K562 (cell line): ENCODE measurements around the gene CACNA2D2. TPM values are rescaled to one million over a fixed set of nuclear protein-coding genes. Genes with fewer than 3 reads are reported as not detected.

Experiments used
- ATF1 ChIP-seq, 2 experiments: fragments of 450-650 bp in 1 of 2; IDR thresholded peaks; 2 replicates each; pipeline ENCODE4 v1.6.1; 2016; ENCODE audit warnings: missing compliant biosample characterization in 1 of 2, missing genetic modification characterization in 1 of 2
- ATF2 ChIP-seq: sonication (generic); formaldehyde crosslinking; IDR thresholded peaks from 2 replicates; pipeline ENCODE4 v1.8.1; 2022; ENCODE audit warnings: missing genetic modification reagents
- CEBPG ChIP-seq, 3 experiments: fragments of 200-800 bp in 1 of 3; sonication (Bioruptor generic) in 1 of 3; sonication (generic) in 1 of 3; formaldehyde crosslinking in 1 of 3; IDR thresholded peaks in 2 of 3; conservative IDR thresholded peaks in 1 of 3; 2 replicates each; pipeline versions ENCODE4 v1.6.1 to v1.8.0; 2016 to 2022; ENCODE audit warnings: missing compliant biosample characterization in 2 of 3, missing genetic modification characterization in 2 of 3, mild to moderate bottlenecking in 1 of 3, missing genetic modification reagents in 1 of 3
- DLX4 ChIP-seq: fragments of 250-450 bp; sonication (Bioruptor Pico); IDR thresholded peaks from 2 replicates; pipeline ENCODE4 v1.6.1; 2021; ENCODE audit warnings: mild to moderate bottlenecking
- EZH2 ChIP-seq: IDR thresholded peaks from 2 replicates; pipeline ENCODE4 v1.6.1; 2012; ENCODE audit warnings: low read depth, mild to moderate bottlenecking, inconsistent platforms, low read length, borderline replicate concordance
- PHF21A ChIP-seq: fragments of 450-650 bp; IDR thresholded peaks from 2 replicates; pipeline ENCODE4 v1.6.1; 2017; ENCODE audit warnings: low read depth, borderline replicate concordance
- SMARCA4 ChIP-seq: fragments of 450-650 bp; IDR thresholded peaks from 2 replicates; pipeline ENCODE4 v1.6.1; 2016
- ZKSCAN3 ChIP-seq: fragments of 250-450 bp; sonication (Bioruptor Pico); IDR thresholded peaks from 2 replicates; pipeline ENCODE4 v1.4.0; 2020
- ZNF232 ChIP-seq: sonication (generic); formaldehyde crosslinking; IDR thresholded peaks from 2 replicates; pipeline ENCODE4 v1.8.0; 2022; ENCODE audit warnings: mild to moderate bottlenecking, missing genetic modification reagents
- ZSCAN32 ChIP-seq: fragments of 450-650 bp; formaldehyde crosslinking; IDR thresholded peaks from 2 replicates; pipeline ENCODE4 v1.4.0; 2020; ENCODE audit warnings: mild to moderate bottlenecking, moderate library complexity
- polyA plus RNA-seq, 8 experiments: library from polyadenylated mRNA; depleted of rRNA in 4 of 8; stranded (reverse) in 5 of 8; unstranded in 3 of 8; fragments of >200 nt; fragmentation: Nextera tagmentation in 2 of 8; fragmentation: Illumina TruSeq in 1 of 8; extraction: Ambion mirVana in 2 of 8; extraction: Trizol in 1 of 8; gene quantifications; 2 replicates each; pipeline versions ENCODE4 v1.2.1 to v1.2.3, GENCODE V29; 2011 to 2014; ENCODE audit warnings: inconsistent platforms in 1 of 8, missing spikeins in 1 of 8
- total RNA-seq, 7 experiments: library from RNA; depleted of rRNA in 6 of 7; stranded (reverse); fragments of >200 nt in 6 of 7; fragmentation: Illumina TruSeq in 2 of 7; extraction: Trizol in 2 of 7; gene quantifications; 2 replicates each; pipeline versions ENCODE4 v1.2.1 to v1.2.3, GENCODE V29; 2011 to 2021; ENCODE audit warnings: low replicate concordance in 1 of 7
- TF ChIP-seq, protein P1 (sequence below), 2 experiments: fragments of 450-650 bp in 1 of 2; sonication (generic) in 1 of 2; formaldehyde crosslinking; conservative IDR thresholded peaks; 2 replicates each; pipeline versions ENCODE4 v1.4.0 to v1.8.1; 2020 to 2022; ENCODE audit warnings: mild to moderate bottlenecking in 1 of 2, missing genetic modification reagents in 1 of 2
- TF ChIP-seq, protein P2 (sequence below): fragments of 450-650 bp; IDR thresholded peaks from 2 replicates; pipeline ENCODE4 v1.6.1; 2016; ENCODE audit warnings: mild to moderate bottlenecking, moderate library complexity

CACNA2D2 gene
- total and polyA plus RNA-seq, 9 of the 15 experiments (the other 6 are each of a cell fraction or from before 2014, with no cell fraction given): 0.11 to 0.58 (median 0.36) TPM; not detected in 2

- TF ChIP-seq, protein P1, sequence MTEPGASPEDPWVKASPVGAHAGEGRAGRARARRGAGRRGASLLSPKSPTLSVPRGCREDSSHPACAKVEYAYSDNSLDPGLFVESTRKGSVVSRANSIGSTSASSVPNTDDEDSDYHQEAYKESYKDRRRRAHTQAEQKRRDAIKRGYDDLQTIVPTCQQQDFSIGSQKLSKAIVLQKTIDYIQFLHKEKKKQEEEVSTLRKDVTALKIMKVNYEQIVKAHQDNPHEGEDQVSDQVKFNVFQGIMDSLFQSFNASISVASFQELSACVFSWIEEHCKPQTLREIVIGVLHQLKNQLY (CRISPR knock-in tag; conservative IDR thresholded peaks at IDR 0.05): no peak
- TF ChIP-seq DLX4 (CRISPR knock-in tag): no peak
- no peak for TF ChIP-seq ZNF232 (CRISPR knock-in tag)
- TF ChIP-seq, protein P2, sequence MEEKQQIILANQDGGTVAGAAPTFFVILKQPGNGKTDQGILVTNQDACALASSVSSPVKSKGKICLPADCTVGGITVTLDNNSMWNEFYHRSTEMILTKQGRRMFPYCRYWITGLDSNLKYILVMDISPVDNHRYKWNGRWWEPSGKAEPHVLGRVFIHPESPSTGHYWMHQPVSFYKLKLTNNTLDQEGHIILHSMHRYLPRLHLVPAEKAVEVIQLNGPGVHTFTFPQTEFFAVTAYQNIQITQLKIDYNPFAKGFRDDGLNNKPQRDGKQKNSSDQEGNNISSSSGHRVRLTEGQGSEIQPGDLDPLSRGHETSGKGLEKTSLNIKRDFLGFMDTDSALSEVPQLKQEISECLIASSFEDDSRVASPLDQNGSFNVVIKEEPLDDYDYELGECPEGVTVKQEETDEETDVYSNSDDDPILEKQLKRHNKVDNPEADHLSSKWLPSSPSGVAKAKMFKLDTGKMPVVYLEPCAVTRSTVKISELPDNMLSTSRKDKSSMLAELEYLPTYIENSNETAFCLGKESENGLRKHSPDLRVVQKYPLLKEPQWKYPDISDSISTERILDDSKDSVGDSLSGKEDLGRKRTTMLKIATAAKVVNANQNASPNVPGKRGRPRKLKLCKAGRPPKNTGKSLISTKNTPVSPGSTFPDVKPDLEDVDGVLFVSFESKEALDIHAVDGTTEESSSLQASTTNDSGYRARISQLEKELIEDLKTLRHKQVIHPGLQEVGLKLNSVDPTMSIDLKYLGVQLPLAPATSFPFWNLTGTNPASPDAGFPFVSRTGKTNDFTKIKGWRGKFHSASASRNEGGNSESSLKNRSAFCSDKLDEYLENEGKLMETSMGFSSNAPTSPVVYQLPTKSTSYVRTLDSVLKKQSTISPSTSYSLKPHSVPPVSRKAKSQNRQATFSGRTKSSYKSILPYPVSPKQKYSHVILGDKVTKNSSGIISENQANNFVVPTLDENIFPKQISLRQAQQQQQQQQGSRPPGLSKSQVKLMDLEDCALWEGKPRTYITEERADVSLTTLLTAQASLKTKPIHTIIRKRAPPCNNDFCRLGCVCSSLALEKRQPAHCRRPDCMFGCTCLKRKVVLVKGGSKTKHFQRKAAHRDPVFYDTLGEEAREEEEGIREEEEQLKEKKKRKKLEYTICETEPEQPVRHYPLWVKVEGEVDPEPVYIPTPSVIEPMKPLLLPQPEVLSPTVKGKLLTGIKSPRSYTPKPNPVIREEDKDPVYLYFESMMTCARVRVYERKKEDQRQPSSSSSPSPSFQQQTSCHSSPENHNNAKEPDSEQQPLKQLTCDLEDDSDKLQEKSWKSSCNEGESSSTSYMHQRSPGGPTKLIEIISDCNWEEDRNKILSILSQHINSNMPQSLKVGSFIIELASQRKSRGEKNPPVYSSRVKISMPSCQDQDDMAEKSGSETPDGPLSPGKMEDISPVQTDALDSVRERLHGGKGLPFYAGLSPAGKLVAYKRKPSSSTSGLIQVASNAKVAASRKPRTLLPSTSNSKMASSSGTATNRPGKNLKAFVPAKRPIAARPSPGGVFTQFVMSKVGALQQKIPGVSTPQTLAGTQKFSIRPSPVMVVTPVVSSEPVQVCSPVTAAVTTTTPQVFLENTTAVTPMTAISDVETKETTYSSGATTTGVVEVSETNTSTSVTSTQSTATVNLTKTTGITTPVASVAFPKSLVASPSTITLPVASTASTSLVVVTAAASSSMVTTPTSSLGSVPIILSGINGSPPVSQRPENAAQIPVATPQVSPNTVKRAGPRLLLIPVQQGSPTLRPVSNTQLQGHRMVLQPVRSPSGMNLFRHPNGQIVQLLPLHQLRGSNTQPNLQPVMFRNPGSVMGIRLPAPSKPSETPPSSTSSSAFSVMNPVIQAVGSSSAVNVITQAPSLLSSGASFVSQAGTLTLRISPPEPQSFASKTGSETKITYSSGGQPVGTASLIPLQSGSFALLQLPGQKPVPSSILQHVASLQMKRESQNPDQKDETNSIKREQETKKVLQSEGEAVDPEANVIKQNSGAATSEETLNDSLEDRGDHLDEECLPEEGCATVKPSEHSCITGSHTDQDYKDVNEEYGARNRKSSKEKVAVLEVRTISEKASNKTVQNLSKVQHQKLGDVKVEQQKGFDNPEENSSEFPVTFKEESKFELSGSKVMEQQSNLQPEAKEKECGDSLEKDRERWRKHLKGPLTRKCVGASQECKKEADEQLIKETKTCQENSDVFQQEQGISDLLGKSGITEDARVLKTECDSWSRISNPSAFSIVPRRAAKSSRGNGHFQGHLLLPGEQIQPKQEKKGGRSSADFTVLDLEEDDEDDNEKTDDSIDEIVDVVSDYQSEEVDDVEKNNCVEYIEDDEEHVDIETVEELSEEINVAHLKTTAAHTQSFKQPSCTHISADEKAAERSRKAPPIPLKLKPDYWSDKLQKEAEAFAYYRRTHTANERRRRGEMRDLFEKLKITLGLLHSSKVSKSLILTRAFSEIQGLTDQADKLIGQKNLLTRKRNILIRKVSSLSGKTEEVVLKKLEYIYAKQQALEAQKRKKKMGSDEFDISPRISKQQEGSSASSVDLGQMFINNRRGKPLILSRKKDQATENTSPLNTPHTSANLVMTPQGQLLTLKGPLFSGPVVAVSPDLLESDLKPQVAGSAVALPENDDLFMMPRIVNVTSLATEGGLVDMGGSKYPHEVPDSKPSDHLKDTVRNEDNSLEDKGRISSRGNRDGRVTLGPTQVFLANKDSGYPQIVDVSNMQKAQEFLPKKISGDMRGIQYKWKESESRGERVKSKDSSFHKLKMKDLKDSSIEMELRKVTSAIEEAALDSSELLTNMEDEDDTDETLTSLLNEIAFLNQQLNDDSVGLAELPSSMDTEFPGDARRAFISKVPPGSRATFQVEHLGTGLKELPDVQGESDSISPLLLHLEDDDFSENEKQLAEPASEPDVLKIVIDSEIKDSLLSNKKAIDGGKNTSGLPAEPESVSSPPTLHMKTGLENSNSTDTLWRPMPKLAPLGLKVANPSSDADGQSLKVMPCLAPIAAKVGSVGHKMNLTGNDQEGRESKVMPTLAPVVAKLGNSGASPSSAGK: 0 out of 2 replicates have a peak, but pooled peaks have one; percentile 55
- no peak for TF ChIP-seq ATF2 (CRISPR knock-in tag)
- no peak for TF ChIP-seq ZKSCAN3 (CRISPR knock-in tag)
- no peak for TF ChIP-seq EZH2
- TF ChIP-seq ZSCAN32 (CRISPR knock-in tag): no peak
- TF ChIP-seq PHF21A: no peak
- TF ChIP-seq ATF1 (CRISPR knock-in tag; IDR thresholded peaks at IDR 0.05): no peak
- TF ChIP-seq ATF1 (tag; IDR thresholded peaks at IDR 0.05): 0 out of 2 replicates have a peak, but pooled peaks have one; percentile 30
- TF ChIP-seq SMARCA4: no peak
- TF ChIP-seq CEBPG (CRISPR knock-in tag; IDR thresholded peaks at IDR 0.05): no peak
- no peak for TF ChIP-seq CEBPG (tag; conservative IDR thresholded peaks at IDR 0.05 in 1 of 2, IDR thresholded peaks at IDR 0.05 in 1 of 2)
Measured at GRCh38 chr3:50340448-50341329, 162.7 kb downstream of the CACNA2D2 start, which contains the start of gene RASSF1 (continued).
